AG10803 (cell line): Measurements from ENCODE around the gene VRK2.
"Not testable (repeated sequence)": the region's sequence is repeated elsewhere in the genome, so short reads cannot be mapped to it uniquely, and the experiment has no call there.

Experiments
- DNase-seq: peaks from one replicate; pipeline ENCODE4 v3.0.0; 2010; ENCODE audit warnings: low read depth
- H3K4me3 ChIP-seq: 2 replicates; pipeline ENCODE4 v1.5.1; 2011; ENCODE audit warnings: mild to moderate bottlenecking, low read length, control low read depth
- CTCF ChIP-seq: conservative IDR thresholded peaks from 2 replicates; pipeline ENCODE4 v1.5.1; 2011; ENCODE audit warnings: mild to moderate bottlenecking, low read length, control low read depth, inconsistent platforms

Gene VRK2

DNA sequence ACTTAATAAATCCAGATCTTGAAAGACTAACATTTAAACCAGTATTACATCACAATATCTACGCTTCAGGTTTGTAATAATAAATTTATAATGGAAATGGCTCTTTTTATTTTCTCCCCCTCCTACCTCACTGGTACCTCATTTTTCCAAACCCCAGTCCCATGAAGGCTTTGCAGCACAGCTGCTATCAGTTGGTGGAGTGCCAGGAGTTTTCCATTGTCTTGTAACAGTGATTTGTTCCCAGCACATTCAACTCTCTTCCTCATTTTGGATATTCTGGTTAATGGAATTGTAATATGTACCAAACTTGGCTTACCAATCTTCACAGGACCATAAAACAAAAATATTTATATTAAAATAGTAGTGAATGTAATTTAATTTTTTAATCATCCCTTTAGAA lies 91.2 kb downstream of the VRK2 start:
- no peak overlapping the region for H3K4me3 ChIP-seq
- no peak for TF ChIP-seq CTCF
- DNase-seq = no peak

- DNase-seq = no peak
- H3K4me3 ChIP-seq = no peak overlapping the region
- TF ChIP-seq CTCF = no peak
Observed at GRCh38 chr2:58138396-58139030, 91.9 kb downstream of the VRK2 start.

- TF ChIP-seq CTCF = no peak
- DNase-seq = peak; percentile 93
- no peak overlapping the region for H3K4me3 ChIP-seq
Observed at GRCh38 chr2:58140508-58141072, 94.0 kb downstream of the VRK2 start.

- DNase-seq, H3K4me3 ChIP-seq: not testable (repeated sequence)
Observed at GRCh38 chr2:58145769-58146168, 99.2 kb downstream of the VRK2 start.

- no peak for DNase-seq
- TF ChIP-seq CTCF = no peak
- no peak overlapping the region for H3K4me3 ChIP-seq
Observed at GRCh38 chr2:58146707-58147106, 100.1 kb downstream of the VRK2 start.

DNA sequence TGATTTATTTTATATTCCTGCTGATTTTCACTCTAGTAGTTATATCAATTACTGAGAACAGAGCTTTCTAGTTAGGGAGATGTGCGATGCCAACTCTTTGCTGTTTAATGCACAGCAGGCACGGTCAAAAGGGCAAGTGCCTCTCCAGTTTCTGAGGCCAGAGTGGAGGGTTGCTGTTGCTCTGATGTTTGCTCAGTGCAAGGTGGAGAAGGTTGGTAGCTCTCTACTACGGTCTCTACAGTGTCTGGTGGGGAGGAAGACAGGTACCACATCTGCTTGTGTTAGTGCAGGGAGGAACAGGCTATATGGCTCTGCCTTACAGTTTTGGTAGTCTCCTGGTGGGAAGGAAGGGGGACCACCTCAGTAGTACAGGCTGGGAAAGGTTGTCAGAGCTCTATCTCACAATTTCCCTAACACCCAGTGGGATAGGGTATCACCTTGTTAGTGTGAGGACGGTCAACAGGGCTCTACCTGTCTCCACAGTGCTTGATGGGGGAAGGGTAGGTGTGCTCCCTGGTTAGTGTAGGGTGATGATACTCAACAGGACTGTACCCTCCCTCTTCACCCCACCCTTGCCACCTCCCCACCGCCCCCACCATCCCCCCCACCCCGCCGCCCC lies 108.7 kb downstream of the VRK2 start:
- no peak overlapping the region for H3K4me3 ChIP-seq
- TF ChIP-seq CTCF = no peak
- no peak for DNase-seq

DNA sequence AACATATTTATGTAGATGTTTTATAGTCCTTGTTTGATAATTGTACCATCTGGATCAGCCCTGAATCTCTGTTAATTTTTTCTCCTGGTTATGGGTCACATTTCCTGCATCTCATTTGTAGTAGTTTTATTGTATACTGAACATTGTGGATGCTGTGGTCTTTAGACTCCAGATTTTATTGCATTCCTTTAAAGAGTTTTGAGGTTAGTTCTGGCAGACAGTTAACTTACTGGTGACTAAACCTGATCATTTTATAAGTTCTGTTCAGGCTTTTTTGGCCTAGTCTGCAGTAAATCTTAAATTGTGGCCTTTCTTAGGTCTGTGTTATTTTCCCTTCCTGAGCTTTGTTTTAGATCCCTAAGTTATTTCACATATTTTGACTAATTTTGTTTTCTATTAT lies 110.2 kb downstream of the VRK2 start:
- DNase-seq = peak; percentile 90
- no peak overlapping the region for H3K4me3 ChIP-seq
- no peak for TF ChIP-seq CTCF
